Amygdala (tissue), 56 donors: ENCODE results near the gene TRAF7.
A peak's percentile ranks its signal among the peaks of the same experiment; 100 is the strongest.

Experiments
- DNase-seq, 56 donors: peaks; one replicate each; lab custom pipeline; 2025; lab: John Stamatoyannopoulos, UW

TRAF7 gene

DNA sequence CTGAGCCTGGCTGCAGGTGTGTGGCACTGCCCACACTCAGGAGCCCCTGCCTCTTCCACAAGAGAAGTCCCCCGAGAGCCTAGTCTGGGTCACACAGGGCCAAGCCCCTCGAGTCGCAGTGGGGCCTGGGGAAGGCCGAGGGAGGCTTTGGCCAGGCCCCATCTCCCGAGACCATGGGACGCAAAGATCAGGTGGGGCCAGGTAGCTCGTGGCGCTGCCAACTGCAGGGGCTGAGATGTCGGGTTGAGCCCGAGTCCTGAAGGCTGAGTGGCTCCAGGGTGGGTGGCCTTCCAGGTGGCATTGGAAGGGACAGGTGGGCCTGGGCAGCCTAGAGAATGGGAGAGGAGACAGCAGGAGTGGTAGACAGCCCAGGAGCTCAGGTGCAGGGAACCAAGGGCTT lies 6.3 kb downstream of the TRAF7 start:
- DNase-seq = no peak

DNA sequence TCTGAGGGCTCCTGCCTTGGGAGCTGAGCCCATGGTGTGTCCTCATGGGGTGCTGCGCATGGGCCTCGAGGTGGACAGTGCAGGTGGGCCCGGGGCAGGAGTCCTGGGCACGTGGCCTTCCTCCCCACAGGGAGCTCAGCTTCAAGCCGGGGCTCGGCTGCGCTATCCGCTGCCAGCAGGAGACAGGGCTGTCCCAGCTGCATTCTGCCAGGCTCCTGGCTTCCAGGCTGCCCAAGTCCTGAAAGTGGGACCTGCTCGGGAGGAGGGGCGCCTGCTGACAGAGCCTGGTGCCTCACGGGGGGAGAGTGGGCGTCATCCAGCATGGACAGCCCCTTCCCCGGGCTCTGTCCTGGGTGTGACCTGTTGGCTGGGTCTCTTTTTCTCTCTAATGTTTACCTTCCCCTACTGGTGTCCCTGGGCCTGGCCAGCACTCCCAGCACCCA lies 7.1 kb downstream of the TRAF7 start:
- DNase-seq = peak in 1 of 56 donors; percentile 20

DNA sequence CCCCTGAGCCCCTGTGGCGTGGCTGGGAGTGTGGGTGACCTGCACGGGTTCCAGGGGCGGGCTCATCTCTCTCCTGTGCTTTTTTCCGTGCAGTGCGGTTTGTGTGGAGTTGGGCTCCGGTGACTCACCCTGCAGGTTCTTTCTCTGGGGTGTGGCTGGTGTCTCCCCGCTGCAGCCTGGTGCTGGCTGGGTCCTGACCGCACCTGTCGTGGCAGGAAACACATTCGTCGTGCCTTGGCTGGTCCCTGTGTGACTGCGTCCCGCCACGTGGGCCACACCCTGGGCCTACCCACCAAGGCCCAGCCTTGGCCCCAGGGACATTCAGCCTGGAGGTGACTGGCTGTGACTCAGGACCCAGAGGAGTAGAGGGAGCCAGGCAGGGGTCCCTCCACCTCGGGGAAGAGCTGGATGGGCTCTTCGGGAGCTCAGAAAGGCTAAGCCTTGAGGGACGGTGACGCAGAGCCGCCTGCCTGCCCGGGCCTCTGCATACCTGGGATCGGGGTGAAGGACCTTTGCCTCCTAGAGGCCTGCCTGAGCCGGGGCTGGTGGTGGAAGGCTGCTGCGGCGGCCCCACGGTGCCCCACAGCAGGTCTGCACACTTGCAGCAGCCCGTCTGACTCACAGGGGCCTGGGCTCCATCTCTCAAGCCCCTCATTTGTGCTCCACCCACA lies 7.8 kb downstream of the TRAF7 start:
- no peak for DNase-seq

DNA sequence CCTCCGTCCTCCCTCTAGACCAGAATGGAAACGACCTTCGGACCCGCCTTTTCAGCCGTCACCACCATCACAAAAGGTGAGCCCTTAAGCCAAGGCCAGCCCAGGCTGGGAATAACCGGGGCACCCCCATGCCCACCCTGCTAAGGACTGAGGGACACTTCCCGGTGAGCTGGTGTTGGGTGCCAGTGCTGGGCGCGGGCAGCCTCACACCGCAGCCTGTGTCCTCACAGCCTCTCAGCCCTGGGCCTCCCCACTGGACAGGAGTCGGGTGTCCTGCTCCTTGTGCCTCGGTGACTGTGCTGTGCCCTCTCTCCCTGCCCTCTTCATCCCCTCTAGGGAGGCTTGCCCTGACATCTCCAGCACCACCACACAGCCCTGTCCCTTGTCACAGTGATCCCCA lies 10.3 kb downstream of the TRAF7 start:
- no peak for DNase-seq

DNA sequence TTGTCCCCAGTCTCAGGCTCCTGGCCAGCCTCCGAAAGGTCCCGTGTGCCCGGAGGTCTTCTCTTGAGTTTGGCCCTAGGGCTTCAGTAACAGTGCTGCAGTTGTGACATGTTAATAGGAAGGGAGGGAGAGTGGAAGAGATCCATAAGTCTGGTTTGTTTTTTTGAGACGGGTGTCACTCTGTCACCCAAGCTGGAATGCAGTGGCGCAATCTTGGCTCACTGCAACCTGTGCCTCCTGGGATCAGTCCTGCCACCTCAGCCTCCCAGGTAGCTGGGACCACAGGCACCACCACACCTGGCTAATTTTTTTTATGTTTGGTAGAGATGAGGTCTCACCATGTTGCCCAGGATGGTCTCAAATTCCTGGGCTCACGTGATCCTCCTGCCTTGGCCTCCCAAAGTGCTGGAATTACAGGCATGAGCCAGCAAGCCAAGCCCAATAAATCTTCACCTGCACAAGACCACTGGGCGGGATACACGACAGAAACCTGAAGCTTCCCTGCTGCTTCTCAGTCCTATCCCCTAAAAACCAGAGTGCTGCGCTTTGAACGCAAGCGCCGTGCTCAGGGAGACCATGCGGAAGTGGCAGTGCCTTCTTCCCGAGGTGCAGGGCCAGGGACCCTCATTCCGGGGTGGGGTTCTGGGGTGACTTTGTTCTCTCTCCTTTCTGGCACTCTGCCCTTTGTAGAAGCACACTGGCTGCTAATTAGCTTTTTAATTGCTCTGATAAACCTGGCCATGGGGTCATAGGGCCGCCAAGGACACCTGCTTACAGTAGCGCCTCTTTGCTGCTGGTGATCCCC lies 10.9 kb downstream of the TRAF7 start:
- DNase-seq = no peak

DNA sequence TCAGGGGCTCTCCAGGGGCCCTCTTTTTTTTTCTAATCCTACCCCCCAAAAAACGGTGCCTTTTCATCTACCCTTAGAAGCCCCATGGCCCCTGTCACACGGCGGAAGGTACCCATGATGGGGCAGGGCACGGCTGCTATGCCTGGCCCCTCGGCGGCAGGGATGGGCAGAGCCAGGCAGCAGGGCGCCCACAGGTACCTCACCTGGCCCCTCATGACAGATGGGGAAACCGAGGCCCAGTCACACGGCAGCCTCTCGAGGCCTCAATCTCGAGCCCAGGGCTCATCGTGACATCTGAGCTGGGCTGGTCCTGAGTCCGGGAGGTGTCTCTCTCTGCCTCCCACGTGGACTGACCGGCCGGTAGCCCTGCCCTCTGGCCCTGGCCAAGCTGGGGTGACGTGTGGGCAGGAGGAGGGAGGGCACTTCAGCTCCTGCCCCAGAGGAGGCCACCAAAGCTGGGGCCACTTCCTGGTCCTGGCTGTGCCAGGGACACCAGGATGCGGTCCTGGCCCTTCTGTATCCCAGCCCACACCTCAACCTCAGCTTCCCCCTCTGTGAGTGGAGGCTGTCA lies 11.6 kb downstream of the TRAF7 start:
- DNase-seq = no peak

DNA sequence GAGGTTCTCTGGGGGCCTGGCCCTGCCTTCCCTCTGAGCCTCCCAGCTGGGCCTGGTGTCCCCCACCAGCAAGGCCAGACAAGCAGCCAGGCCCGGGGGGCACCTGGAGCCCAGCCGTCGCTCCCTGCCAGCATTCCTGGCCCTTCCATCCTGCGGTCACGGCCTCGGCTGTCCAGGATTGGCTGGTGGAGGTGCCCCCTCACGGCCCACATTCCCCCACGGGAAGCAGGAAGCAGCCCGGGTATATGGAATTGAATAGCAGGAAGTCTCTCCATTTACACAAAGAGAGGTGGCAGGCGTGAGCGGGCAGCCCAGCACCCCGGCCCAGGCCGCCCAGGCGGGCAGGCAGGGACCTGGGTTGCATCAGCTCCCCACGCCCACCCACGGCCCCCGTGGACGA lies 14.5 kb downstream of the TRAF7 start:
- no peak for DNase-seq

DNA sequence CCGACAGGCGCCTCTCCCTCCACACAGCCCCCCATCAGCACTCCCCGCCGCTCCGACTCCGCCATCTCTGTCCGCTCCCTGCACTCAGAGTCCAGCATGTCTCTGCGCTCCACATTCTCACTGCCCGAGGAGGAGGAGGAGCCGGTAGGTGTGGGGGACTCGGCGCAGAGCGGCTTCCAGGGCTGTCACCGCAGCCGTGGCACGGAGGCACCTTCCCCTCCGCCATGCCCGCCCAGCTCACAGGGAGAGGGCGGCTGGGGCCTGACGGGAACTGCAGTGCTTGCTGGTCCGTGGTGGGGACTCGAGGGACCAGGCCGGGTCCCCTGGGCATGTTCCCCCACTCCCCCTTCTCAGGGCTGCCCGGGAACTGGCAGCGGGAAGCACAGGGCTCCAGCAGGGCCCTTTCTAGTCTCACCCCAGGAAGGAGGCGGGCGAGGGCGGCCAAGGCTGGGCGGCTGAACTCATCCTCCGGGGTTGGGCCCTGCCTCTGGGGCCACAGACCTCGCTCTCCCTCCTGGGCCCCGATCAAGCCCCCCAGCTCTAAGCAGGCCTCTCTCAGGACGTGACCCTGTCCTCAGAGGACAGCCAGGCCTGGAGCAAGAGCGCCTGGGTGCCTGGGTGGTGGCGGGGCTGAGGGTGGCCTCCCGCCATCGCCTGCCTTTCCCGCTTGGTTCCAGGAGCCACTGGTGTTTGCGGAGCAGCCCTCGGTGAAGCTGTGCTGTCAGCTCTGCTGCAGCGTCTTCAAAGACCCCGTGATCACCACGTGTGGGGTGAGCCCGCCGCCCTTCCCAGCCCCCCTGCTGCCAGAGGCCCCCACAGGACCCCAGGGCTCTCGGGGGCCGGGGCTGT lies 15.2 kb downstream of the TRAF7 start:
- no peak for DNase-seq

DNA sequence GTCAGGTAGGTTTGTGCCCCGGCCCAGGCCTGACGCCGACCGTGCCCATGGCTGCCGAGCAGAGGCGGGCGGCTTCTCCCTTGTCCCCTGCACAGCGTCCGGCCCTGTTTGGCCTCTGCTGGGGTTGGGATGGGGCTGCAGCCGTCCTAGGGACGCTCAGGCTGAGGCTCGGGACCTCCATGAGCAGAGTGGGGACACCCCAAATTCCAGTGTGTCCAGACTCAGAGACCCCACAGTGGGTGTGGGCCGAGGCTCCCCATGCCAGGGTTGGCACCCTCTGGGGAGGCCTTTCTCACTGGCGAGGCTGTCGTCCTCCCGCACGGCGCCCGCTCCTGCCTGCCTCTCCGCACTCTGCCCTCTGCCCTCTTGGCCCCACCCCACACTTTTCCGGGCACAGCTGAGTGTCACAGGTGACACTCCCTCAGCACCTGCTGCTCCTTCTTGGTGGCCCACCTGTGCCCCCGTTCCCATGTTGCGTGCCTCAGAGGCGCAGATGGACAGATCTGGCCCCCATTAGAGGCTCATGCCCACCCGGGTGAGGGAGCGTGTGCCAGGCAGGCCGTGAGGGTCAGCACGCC lies 16.1 kb downstream of the TRAF7 start:
- no peak for DNase-seq

DNA sequence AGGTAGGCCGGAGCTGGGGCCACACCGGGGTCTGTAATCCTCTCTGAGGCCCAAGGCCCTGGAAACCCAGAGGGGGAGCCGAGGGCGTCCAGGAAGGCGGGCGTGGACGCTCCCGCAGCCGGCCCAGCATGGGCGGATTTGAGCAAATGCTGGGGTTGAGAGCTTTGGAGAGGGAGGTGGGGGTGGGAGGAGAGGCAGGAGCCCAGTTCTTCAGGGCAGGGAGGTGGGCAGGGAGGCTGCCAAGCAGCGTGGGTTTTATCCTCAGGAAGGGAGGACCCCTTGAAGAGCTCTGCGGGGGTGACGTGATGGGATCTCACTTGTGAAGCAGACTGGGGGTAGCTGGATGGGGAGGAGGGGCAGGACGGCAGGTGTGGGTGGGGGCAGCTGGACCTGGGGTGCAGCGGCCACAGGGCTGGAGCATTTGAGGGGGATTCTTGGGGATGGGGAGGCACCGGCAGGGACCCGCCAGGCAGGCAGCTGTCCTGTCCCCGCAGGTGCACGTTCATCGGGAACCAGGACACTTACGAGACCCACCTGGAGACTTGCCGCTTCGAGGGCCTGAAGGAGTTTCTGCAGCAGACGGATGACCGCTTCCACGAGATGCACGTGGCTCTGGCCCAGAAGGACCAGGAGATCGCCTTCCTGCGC lies 17.2 kb downstream of the TRAF7 start:
- no peak for DNase-seq

DNA sequence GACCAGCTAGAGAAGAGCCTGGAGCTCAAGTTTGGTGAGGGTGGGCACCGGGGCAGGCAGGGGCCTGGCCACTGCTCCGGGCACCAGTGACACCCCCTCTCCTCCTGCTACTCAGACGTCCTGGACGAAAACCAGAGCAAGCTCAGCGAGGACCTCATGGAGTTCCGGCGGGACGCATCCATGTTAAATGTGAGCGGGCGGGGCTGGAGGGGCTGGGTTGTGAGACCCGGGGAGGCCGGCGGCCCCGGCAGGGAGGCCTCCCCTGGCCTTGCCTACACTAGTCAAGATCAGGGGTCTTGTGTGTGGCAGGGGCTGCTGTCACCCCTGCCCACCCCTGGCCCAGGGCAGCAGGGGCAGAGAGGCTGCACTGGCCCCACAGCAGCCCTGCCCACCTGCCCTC lies 17.8 kb downstream of the TRAF7 start:
- no peak for DNase-seq

DNA sequence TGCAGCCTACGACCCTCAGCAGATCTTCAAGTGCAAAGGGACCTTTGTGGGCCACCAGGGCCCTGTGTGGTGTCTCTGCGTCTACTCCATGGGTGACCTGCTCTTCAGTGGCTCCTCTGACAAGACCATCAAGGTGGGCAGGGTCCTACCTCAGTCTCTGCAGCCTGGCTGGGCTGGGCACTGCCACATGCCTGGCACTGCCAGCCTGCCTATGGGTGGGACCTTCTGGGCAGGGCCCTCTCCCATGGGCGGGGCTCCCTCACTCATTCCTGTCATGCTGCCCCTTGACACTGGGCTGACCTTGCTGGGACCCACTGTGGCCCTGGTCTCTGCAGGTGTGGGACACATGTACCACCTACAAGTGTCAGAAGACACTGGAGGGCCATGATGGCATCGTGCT lies 18.3 kb downstream of the TRAF7 start:
- no peak for DNase-seq

DNA sequence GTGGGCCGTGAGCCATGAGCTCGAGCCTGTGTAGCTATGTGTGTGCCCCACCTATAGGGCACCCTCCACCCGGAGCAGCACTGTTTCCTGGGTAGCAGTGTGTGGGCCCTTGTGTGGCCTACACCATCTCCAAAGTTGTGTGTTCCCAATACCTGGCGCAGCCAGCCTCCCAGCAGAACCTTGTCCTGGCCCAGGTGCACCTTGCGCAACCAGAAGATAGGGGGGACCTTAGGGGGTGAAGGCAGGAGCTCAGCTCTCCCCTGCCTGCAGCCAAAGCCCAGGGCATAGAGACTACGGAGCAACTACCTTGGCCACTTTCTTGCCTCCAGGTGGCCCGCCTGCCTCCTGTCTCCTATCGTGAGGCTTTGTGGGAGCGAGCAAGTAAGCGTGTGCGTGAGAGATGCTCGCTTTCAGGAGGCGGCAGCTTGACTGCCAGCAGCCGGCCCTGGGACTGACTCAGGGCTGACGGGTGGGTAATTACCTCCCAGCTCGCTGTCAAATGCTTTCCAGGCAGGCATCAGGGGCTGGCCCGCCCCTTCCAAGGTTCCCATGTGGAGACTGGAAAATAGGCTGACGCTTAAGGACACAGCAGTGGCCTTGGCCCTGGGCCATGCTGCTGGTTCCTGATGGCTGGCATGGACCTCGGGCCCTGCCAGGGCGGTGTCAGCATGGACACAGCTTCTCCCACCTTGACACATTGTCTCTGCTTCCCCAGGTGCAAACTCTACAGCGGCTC lies 19.0 kb downstream of the TRAF7 start:
- peak in 7 of 56 donors; percentile 13 to 25 (median 23) for DNase-seq

DNA sequence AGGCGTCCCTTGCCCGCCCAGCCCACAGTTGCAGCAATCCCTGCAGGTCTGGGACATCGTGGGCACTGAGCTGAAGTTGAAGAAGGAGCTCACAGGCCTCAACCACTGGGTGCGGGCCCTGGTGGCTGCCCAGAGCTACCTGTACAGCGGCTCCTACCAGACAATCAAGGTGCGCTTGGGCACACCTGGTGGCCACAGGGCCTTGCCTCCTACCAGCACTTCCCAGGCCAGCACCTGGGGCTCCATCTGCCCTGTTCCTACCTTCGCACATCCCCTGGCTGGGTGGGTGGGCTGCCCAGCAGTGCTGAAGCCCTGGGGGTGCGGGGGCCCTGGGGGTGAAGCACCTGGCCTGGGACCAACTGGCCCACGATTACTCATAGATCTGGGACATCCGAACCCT lies 19.9 kb downstream of the TRAF7 start:
- no peak for DNase-seq

DNA sequence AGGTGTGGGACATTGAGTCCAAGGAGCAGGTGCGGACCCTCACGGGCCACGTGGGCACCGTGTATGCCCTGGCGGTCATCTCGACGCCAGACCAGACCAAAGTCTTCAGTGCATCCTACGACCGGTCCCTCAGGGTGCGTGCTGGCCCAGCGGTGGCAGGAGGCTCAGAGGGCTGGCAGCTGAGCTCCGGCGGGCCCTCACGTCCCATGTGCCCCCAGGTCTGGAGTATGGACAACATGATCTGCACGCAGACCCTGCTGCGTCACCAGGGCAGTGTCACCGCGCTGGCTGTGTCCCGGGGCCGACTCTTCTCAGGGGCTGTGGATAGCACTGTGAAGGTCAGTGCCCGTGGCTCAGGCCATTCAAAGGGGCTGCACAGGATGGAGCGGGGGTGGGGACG lies 20.5 kb downstream of the TRAF7 start:
- no peak for DNase-seq

DNA sequence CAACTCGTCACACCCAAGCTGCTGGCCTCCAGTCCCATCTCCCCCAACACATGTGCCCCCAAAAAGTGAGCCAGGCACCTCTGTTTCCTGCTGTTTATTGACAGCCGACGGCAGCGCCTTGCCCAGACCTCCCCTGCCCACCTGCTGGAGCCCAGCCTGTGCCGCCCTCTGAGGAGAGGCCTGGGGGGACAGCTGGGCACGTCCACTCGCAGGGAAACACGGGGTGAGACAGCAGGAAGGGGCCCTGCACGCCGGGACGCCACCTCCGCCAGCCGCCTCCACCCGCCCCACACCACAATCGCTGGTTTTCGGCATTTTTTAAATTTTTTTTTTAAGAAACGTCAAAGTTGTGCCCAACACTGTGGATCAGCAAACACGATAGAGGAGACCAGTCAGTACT lies 21.5 kb downstream of the TRAF7 start:
- no peak for DNase-seq

DNA sequence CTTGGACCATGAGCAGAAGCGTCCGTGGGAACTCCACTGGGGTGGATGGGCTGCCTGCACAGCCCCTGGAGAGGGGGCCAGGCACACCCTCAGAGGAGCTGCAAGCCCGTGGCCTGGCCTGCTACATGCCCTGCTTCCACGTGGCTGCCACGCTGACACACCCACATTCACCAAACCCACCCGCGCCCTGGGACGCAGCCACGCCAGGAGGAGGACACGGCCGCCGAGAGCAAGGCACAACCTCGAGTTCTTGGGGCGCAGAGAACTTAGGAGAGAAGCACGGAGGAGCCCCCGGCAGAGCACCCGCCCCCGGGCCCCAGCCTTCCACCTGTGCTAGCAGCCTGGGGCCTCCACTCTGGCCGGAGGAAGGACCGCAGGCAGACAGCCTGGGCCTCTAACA lies 22.0 kb downstream of the TRAF7 start:
- DNase-seq = no peak

DNA sequence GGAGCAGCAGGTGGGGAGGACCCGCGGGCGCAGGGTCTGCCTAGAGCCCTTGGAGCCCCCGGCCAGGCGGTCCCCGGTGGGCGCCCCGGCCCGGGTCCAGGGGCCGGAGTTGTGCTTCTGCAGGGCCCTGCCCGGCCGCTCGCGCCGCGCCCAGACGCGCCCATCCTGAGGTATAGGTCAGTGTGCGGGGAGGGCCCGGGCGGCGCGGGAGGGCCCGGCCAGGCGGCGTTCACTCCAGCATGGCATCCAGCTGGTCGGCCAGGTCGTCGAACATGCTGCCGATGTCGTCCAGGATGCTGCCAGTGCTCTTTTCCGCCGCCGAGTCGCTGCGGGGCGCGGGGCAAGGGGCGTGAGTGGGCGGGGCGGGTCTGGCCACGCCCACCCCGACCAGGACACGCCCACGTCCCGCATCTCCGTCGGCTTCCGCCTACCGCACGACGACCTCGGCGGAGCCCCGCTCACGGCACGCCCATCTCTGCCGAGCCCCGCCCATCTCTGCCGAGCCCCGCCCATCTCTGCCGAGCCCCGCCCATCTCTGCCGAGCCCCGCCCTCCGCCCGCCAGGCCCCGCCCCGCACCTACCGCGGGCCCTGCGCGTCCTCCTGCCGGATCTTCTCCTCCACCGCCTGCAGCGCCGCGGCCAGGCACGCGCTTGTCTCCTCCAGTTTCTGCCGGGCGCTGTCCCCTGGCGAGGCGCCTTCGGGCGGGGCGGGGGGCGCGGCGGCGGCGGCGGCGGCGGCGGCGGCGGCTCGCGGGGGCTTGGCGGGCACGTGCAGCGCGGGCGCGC lies 22.9 kb downstream of the TRAF7 start:
- DNase-seq = peak in 2 of 56 donors; percentile 10 to 46

DNA sequence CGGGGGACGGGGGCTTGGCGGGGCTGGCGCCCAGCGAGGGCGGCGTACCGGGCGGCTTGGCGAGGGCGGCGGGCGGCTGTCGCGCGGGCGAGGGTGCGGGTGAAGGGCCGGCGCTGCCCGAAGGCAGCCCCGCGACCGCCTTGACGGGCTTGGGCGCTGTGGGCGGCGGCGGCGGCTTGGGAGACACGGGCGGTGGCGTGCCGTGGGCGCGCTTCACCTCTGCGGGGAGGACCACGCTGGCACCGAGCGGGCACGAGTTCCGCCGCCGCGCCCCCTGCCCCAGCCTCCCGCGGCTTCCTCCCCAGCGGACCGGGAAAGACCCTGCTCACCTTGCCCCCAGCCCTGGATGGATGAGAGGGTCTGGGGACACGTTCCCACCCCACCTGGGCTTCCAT lies 23.5 kb downstream of the TRAF7 start:
- DNase-seq = no peak
